Body of pancreas (tissue), 4 donors: ENCODE data around the gene DPP9.

Experiments
- POLR2A ChIP-seq, 3 donors: fragments of 450-650 bp; IDR thresholded peaks; one replicate each; pipeline ENCODE4 v1.6.1; 2016; ENCODE audit warnings: antibody characterized with exemption in 3 of 3, mild to moderate bottlenecking in 2 of 3
- TF ChIP-seq, protein P1 (sequence below), 7 experiments: fragments of 450-650 bp in 4 of 7; fragments of 200-600 bp in 3 of 7; sonication (generic) in 3 of 7; IDR thresholded peaks; one replicate each; pipeline ENCODE4 v1.5.1; 2016 to 2019; ENCODE audit warnings: antibody characterized with exemption in 7 of 7

DNA sequence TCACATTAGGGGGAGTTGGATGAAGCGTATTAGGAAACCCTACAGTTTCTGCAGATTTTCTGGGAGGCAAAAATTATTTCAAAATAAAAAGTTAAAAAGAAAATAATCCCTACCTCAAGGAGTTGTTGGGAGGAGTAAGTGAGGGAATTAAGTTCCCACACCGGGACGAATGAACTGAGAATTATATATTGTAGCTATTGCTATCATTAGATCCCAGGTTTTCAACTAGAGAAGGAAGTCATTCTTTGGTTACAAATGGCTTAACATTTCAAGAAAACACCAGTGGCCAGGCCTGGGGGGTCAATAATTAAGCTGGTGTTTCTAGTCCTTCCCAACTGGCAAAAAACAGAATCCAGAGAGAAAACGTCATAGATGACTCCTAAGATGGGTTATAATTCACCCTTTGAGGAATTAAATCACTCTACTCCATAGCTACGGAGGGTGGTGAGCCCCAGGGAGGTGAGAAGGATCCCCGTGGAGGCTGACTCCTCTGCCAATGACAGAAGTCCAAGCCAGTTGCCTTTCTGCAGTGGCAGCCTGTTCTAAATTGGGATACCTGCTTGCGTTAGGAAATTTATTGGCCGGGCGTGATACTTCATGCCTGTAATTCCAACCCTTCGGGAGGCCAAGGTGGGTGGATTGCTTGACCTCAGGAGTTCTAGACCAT, 52.3 kb downstream of the DPP9 start:
- TF ChIP-seq, protein P1, sequence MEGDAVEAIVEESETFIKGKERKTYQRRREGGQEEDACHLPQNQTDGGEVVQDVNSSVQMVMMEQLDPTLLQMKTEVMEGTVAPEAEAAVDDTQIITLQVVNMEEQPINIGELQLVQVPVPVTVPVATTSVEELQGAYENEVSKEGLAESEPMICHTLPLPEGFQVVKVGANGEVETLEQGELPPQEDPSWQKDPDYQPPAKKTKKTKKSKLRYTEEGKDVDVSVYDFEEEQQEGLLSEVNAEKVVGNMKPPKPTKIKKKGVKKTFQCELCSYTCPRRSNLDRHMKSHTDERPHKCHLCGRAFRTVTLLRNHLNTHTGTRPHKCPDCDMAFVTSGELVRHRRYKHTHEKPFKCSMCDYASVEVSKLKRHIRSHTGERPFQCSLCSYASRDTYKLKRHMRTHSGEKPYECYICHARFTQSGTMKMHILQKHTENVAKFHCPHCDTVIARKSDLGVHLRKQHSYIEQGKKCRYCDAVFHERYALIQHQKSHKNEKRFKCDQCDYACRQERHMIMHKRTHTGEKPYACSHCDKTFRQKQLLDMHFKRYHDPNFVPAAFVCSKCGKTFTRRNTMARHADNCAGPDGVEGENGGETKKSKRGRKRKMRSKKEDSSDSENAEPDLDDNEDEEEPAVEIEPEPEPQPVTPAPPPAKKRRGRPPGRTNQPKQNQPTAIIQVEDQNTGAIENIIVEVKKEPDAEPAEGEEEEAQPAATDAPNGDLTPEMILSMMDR (IDR thresholded peaks at IDR 0.05), result no peak
- TF ChIP-seq POLR2A (IDR thresholded peaks at IDR 0.05), result no peak
